GM19193 (cell line): ENCODE measurements around the gene MINK1.

Source experiments
- POLR2A ChIP-seq: IDR thresholded peaks from 4 replicates; pipeline ENCODE4 v1.6.1; 2011; ENCODE audit not compliant: insufficient read depth, insufficient read length; ENCODE audit errors: extremely low read depth

Gene MINK1

DNA sequence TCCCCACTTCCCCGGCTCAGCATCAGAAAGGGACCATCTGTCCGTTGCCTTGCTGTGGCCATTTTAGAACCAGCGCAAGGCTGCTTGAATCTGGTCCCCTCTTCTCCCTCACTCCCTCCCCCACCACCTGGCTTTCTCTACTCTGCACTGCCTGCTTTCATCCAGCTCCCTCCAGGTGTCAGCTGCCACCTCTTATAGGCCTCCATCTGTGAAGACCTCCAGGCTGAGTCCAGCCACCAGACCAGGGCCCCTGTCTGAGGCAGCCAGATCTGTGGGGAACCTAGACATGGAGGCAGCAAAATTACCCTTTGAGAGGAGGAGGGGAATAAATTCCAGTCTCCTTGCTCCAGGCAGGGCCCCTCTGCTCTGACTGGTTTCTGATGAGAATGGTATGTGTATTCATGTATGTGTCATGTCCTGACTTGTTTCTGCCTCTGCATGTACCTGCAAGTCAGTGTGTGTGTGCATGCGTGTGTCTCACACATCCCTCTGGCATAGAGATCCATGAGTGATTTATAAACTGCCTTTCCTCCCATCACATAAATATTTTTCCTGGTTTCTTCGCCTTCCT lies 21.1 kb downstream of the MINK1 start:
- TF ChIP-seq POLR2A, result no peak

DNA sequence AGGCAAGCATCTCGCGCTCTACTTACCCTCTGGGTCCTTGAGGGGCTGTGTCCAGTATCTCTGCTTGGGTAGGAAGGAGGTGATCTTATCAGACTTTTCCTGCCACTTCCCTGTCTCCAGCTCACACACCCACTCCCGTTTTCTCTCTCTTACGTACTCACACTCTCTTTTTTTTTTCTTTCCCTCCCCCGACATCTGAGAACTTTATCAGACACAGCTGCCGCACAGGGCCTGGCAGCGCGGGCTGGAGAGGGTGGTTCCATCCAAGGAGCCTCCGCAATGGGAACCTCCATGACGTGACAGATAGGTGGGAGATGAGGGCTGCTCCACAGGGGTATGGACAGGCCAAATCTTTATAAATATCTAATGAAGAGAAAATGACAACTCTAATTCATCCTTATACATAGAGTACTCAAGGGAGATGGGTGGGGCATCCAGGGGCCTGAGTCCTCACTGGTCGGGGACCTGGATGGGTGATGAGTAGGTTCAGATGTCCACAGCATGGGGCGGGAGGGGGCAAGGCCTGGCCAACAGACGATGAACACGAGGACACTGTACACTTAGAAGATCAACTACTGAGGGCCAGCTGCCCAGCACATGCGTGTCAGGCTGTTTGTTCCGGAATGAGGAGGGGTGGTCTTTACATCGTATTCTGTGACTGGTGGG lies 23.3 kb downstream of the MINK1 start:
- TF ChIP-seq POLR2A, result no peak

DNA sequence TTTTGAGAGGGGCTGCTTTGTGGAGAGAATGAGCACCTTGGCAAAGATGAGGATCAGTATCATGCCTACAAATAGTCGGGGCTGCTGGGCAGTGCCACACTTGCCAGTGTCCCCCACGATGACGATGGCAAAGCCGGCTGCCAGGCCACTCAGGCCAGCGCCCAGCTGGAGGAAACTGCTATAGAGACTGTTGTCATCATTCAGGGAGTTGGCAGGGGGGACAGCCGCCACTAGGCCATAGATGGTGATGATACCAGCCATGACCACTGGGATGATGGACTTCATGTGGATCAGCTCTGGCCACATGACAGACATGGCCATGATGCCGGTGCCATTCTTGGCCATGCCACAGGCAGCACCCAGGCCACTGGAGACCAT lies 23.8 kb downstream of the MINK1 start:
- no peak for TF ChIP-seq POLR2A

GRCh38 chr17:4858068-4858881 lies 25.1 kb downstream of the MINK1 start:
- no peak for TF ChIP-seq POLR2A

DNA sequence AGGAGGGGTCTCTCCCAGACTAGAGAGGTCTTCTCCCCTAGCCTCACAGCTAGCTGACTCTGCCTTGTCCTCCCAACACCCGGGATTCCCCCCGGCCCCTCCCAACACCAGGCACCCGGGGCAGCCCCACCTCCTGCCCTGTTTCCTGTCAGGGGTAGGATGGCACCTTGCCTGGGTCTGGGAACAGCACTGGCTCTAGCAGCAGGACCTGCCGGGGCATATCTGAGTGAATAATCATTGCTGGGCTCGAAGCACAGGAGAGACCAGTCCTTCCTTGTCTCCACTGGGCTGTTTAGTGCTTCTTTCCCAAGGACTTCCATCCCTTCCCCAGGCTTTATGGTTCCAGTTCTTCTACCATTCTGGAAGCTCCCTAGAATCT lies 25.7 kb downstream of the MINK1 start:
- TF ChIP-seq POLR2A, result no peak

DNA sequence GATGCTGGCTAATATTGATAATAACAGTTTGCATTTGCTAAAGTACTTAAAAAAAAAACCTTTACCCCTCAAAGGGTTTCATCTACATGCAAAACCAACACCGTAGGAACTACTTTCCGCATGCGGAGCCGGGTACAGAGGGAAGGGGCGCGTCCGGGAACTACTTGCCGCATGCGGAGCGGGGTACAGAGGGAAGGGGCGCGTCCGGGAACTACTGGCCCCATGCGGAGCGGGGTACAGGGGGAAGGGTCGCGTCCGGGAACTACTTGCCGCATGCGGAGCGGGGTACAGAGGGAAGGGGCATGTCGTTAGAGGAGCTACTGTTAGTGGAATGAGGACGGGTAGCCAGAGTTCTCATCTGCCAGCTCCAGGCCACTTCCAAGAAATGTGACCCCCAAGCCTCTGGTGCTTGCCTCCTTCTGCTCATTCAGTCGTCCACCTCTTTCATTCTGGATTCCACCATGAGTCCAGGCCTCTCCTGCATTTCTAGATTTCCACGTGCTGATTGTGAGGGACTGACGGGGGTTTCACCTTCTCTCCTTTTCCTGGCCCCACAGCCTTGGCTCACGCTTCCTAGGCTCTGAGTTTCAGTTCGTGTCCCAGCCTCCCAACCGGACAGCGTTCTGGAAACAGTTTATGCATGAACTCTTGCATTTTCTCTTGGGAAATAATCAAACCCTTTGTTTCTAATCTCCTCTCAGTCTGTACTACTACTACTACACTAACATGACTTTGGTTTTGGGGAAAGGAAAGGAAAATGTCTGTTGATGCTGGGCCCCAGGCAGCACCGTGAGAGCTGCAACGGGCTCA lies 26.9 kb downstream of the MINK1 start:
- no peak for TF ChIP-seq POLR2A

GRCh38 chr17:4860651-4861050 lies 27.5 kb downstream of the MINK1 start:
- TF ChIP-seq POLR2A, result no peak

DNA sequence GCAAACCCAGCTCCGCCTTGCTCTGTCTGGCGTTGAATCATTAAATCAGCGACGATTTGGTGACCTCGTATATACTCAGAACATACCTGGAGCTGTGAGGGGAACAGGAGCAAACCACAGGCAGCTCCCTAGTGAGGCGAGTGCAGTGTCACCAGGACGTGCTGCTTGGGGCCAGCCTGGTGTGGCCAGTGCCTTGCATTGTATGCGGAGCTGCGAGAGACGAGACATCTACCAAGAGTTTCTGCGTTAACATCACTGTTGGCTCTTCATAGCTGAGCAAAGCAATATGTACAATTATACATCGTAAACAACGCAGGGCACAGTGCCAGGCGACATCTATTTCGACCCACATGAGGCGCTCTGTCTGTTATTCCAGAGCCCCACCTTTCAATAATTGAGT lies 27.9 kb downstream of the MINK1 start:
- TF ChIP-seq POLR2A, result no peak

DNA sequence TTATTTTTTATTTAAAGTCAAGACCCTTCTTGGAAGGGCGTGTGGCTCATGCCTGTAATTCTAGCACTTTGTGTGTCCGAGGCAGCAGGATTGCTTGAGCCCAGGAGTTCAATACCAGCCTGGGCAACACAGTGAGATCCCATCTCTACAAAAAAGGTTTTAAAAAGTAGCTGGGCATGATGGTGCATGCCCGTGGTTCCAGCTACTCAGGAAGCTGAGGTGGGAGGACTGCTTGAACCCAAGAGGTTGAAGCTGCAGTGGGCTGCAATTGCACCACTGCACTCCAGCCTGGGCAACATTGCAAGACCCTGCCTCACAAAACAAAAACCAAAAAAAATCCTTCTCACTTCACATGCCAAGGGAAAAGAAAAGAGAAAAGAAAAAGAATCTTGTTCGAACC lies 29.6 kb downstream of the MINK1 start:
- TF ChIP-seq POLR2A, result no peak

DNA sequence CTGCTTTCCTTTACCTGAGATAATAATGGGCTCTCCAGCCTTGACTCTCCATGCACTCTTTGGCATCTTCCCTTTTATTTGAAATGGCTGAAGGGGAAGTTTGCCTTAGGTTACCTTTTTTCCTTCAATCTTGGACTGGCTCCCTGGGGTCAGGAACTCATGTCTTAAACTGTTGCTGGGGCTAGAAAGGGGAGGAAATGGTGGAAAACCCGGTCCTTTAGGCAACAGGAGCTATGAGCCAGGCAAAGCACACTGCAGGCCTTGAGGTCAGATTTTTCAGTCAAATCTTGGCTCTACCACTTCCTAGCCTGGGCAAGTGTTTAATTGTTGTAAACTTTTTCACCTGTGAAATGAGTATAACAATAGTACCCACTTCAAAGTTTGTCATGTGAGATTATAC lies 30.2 kb downstream of the MINK1 start:
- TF ChIP-seq POLR2A, result no peak

DNA sequence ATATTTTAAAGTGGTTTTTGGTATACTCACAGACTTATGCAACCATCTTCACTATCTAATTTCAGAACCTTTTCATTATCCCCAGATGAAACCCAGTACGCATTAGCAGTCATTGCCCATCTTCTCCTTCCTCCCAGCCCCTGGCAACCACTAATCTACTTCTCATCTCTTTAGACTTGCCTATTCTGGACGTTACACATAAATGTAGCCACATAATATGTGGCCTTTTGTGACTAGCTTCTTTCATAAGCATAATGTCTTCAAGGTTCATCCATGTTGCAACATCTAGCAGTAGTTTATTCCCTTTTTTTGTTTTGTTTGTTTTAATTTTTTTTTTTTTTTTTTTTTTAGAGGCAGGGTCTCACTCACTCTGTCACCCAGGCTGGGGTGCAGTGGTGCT lies 37.7 kb downstream of the MINK1 start:
- no peak for TF ChIP-seq POLR2A

DNA sequence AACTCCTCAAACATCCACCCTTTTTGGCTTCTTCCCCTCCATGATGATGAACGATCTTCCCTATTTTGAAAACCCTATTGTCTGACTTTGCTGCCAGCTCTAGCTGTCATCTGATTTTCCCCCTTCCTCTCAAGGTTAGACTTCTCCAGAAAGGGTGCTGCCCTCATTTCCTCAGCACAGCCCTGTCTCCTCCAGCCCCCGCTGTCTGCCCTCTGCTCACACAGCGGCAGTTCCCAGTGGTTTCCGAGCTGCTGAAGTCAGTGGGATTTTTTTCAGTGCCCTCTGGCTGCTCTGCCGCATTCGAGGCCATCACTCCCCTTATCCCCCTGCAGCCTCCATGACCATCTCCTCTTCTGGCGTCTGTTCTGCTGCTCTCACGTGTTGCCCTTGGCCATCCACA lies 39.6 kb downstream of the MINK1 start:
- TF ChIP-seq POLR2A, result no peak

- TF ChIP-seq POLR2A, result no peak
Measured at GRCh38 chr17:4877089-4877488, 43.9 kb downstream of the MINK1 start.

DNA sequence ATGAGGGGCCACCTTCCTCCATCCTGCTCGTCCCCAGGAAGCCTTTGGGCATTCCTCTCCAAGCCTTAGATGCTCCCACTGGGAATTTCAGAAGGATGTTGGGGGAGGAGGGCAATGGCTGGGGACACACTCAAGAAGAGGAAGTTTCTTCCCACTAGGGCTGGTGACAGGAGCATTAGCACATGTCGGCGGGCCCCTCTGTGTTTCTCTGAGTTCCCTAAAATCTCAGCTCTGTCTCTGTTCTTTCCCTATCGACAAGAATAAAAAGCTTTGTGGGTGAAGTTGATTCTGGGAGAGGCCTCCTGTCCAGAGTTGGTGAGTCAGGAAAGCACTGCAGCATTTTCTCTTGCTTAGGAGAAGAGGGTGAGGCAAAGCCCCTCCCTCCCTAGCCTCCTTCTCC lies 46.5 kb downstream of the MINK1 start:
- no peak for TF ChIP-seq POLR2A

DNA sequence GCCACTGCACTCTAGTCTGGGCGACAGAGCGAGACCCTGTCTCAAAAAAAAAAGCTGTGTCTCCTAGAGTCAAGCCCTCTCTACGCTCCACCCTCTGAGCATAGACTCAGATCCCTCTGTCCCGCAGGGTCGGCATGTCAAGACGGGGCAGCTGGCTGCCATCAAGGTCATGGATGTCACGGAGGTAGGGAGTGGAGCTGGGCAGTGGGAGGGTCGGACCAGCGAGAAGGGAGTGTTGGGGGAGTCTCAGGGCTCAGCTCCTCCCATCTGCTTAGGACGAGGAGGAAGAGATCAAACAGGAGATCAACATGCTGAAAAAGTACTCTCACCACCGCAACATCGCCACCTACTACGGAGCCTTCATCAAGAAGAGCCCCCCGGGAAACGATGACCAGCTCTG lies 47.7 kb downstream of the MINK1 start:
- TF ChIP-seq POLR2A, result no peak

DNA sequence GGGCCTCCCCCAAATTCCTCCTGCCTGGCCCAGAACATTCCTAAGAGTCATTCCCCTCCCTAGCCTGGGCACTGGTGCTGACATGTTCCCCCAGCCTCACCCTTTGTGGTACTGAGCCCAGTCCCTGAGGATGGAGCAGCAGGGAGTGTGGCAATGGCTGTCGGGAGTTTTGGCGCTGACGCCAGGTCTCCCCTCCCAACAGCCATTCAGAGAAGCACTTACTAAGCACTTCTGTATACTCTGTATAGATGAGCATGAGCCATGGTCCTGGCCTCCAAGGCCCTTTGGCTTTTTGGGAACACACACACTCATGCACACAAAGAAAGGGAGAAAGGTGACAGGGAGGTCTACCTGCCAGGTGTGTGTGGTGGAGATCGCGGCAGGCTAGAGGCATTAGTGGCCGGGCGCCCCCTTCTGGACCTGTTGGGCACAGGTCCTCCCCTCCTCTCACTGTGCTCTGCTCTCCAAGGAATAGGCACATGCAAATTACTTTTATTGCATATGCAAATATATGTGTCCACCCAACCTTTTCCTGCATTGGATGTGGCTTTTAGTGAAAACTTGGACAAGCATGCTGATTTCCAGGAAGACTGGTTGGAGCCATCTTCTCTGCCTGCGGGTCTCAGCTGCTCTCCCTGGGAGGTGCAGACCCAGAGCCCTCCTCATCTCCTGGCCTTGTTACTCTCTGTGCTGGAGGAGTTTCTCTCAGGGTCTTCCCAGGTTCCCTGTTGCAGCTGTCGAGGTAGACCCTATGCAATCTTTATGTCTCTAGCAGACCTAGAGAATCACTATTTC lies 48.8 kb downstream of the MINK1 start:
- TF ChIP-seq POLR2A, result no peak

GRCh38 chr17:4884489-4884888 lies 51.3 kb downstream of the MINK1 start:
- TF ChIP-seq POLR2A, result no peak
